ENCODE measurements around the gene GPSM3. TPM values are rescaled to one million over a fixed set of nuclear protein-coding genes. Genes with fewer than 3 reads are reported as not detected.

Gene GPSM3
- total and polyA plus RNA-seq, 2 of the 13 experiments (the other 11 are each of a cell fraction or from before 2014, with no cell fraction given), result 0.18 to 6.2 TPM

DNA sequence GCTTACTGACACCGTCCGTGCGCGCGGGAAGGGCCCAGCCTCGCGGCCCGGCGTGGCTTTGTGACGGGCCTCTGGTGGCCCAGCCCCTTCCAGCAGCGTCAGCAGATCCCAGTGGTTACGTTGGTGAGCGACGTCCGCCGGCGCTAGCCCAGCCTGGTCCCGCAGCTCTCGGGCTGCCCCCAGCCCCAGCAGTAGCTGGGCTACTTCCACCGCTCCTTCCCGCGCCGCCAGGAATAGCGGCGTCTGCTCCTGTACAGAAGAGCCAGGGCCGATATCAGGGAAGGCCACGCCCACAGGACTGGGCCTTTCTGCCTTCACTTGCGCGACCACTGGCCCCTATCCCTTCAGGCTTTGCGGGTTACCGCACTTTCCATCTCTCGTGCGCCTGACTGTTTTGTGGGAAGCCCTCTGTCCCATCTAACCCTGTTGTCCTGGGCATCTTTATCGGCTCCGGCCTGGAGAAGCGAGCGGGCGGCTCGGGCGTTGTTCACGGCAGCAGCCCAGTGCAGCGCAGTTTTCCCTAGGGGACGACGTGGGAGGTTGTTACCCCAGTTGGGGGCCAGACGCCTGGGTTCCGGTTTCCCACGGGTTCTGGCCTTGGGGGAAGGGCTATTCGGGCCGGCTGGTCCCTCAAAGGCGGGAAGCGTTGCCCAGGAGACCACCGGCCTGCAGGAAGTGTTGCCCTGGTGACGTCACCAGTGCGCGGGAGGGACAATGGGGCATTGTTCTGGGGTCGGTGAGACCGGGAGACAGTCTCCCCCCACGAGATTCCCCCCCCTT, 3.6 kb upstream of the GPSM3 start (continued):
- TF ChIP-seq, protein P1, sequence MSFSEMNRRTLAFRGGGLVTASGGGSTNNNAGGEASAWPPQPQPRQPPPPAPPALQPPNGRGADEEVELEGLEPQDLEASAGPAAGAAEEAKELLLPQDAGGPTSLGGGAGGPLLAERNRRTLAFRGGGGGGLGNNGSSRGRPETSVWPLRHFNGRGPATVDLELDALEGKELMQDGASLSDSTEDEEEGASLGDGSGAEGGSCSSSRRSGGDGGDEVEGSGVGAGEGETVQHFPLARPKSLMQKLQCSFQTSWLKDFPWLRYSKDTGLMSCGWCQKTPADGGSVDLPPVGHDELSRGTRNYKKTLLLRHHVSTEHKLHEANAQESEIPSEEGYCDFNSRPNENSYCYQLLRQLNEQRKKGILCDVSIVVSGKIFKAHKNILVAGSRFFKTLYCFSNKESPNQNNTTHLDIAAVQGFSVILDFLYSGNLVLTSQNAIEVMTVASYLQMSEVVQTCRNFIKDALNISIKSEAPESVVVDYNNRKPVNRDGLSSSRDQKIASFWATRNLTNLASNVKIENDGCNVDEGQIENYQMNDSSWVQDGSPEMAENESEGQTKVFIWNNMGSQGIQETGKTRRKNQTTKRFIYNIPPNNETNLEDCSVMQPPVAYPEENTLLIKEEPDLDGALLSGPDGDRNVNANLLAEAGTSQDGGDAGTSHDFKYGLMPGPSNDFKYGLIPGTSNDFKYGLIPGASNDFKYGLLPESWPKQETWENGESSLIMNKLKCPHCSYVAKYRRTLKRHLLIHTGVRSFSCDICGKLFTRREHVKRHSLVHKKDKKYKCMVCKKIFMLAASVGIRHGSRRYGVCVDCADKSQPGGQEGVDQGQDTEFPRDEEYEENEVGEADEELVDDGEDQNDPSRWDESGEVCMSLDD (CRISPR knock-in tag; IDR thresholded peaks at IDR 0.05; ENCODE audit: borderline replicate concordance), result peak; percentile 65; the same call in 1 of the 2 replicates
- TF ChIP-seq AKAP8 (CRISPR knock-in tag; IDR thresholded peaks at IDR 0.05), result no peak; the same call in 1 of the 2 replicates
- TF ChIP-seq, protein P2, sequence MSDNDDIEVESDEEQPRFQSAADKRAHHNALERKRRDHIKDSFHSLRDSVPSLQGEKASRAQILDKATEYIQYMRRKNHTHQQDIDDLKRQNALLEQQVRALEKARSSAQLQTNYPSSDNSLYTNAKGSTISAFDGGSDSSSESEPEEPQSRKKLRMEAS (IDR thresholded peaks at IDR 0.05), result peak; percentile 97
- peak; percentile 88; the same call in 1 of the 2 replicates for TF ChIP-seq CAMTA2 (CRISPR knock-in tag; IDR thresholded peaks at IDR 0.05; ENCODE audit: borderline replicate concordance)
- 0 out of 2 replicates have a peak, but pooled peaks have one; percentile 44 for TF ChIP-seq MIXL1 (CRISPR knock-in tag; IDR thresholded peaks at IDR 0.05)
- TF ChIP-seq EZH2 (conservative IDR thresholded peaks at IDR 0.05; ENCODE audit: low read depth, low read length), result no peak
- 0 out of 2 replicates have a peak, but pooled peaks have one; percentile 13 for TF ChIP-seq HMG20B (CRISPR knock-in tag; conservative IDR thresholded peaks at IDR 0.05)
- no peak for TF ChIP-seq SRSF9 (IDR thresholded peaks at IDR 0.05; ENCODE audit: borderline replicate concordance, insufficient read depth, low read depth, low read length, poor library complexity, severe bottlenecking)
- 0 out of 2 replicates have a peak, but pooled peaks have one; percentile 3 for TF ChIP-seq GFI1 (CRISPR knock-in tag; IDR thresholded peaks at IDR 0.05; ENCODE audit: borderline replicate concordance)
- TF ChIP-seq ZNF557 (CRISPR knock-in tag; IDR thresholded peaks at IDR 0.05), result peak; percentile 42; the same call in 1 of the 2 replicates
- TF ChIP-seq ARHGAP35 (CRISPR knock-in tag; IDR thresholded peaks at IDR 0.05; ENCODE audit: borderline replicate concordance), result no peak; the same call in 1 of the 2 replicates
- peak in 1 of 2 experiments; percentile 94; a peak in 2 of 4 replicates for TF ChIP-seq POLR2A (IDR thresholded peaks at IDR 0.05; ENCODE audit: insufficient read depth in 1 of 2, low read depth in 2 of 2, low read length in 2 of 2)
- TF ChIP-seq, protein P3, sequence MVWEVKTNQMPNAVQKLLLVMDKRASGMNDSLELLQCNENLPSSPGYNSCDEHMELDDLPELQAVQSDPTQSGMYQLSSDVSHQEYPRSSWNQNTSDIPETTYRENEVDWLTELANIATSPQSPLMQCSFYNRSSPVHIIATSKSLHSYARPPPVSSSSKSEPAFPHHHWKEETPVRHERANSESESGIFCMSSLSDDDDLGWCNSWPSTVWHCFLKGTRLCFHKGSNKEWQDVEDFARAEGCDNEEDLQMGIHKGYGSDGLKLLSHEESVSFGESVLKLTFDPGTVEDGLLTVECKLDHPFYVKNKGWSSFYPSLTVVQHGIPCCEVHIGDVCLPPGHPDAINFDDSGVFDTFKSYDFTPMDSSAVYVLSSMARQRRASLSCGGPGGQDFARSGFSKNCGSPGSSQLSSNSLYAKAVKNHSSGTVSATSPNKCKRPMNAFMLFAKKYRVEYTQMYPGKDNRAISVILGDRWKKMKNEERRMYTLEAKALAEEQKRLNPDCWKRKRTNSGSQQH (CRISPR knock-in tag; IDR thresholded peaks at IDR 0.05; ENCODE audit: low read depth), result peak; percentile 49; the same call in 1 of the 2 replicates
- TF ChIP-seq ZNF550 (CRISPR knock-in tag; IDR thresholded peaks at IDR 0.05; ENCODE audit: borderline replicate concordance), result no peak
- TF ChIP-seq, protein P4, sequence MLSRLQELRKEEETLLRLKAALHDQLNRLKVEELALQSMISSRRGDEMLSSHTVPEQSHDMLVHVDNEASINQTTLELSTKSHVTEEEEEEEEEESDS (CRISPR knock-in tag; IDR thresholded peaks at IDR 0.05; ENCODE audit: borderline replicate concordance), result no peak
- TF ChIP-seq ZNF652 (CRISPR knock-in tag; IDR thresholded peaks at IDR 0.05; ENCODE audit: borderline replicate concordance, low read depth), result no peak; the same call in 1 of the 2 replicates
- TF ChIP-seq, protein P5, sequence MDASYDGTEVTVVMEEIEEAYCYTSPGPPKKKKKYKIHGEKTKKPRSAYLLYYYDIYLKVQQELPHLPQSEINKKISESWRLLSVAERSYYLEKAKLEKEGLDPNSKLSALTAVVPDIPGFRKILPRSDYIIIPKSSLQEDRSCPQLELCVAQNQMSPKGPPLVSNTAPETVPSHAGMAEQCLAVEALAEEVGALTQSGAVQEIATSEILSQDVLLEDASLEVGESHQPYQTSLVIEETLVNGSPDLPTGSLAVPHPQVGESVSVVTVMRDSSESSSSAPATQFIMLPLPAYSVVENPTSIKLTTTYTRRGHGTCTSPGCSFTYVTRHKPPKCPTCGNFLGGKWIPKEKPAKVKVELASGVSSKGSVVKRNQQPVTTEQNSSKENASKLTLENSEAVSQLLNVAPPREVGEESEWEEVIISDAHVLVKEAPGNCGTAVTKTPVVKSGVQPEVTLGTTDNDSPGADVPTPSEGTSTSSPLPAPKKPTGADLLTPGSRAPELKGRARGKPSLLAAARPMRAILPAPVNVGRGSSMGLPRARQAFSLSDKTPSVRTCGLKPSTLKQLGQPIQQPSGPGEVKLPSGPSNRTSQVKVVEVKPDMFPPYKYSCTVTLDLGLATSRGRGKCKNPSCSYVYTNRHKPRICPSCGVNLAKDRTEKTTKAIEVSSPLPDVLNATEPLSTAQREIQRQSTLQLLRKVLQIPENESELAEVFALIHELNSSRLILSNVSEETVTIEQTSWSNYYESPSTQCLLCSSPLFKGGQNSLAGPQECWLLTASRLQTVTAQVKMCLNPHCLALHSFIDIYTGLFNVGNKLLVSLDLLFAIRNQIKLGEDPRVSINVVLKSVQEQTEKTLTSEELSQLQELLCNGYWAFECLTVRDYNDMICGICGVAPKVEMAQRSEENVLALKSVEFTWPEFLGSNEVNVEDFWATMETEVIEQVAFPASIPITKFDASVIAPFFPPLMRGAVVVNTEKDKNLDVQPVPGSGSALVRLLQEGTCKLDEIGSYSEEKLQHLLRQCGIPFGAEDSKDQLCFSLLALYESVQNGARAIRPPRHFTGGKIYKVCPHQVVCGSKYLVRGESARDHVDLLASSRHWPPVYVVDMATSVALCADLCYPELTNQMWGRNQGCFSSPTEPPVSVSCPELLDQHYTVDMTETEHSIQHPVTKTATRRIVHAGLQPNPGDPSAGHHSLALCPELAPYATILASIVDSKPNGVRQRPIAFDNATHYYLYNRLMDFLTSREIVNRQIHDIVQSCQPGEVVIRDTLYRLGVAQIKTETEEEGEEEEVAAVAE (CRISPR knock-in tag; IDR thresholded peaks at IDR 0.05; ENCODE audit: borderline replicate concordance), result no peak; the same call in 1 of the 2 replicates
- TF ChIP-seq ZBTB20 (CRISPR knock-in tag; IDR thresholded peaks at IDR 0.05; ENCODE audit: borderline replicate concordance, low read depth), result peak; percentile 91
- peak; percentile 45; the same call in 1 of the 2 replicates for TF ChIP-seq ZNF256 (CRISPR knock-in tag; conservative IDR thresholded peaks at IDR 0.05)
- peak; percentile 57; the same call in 1 of the 2 replicates for TF ChIP-seq HCFC1 (IDR thresholded peaks at IDR 0.05; ENCODE audit: low read depth, low read length)
